ENCODE data around the gene PLCL1.

The PLCL1 gene

DNA sequence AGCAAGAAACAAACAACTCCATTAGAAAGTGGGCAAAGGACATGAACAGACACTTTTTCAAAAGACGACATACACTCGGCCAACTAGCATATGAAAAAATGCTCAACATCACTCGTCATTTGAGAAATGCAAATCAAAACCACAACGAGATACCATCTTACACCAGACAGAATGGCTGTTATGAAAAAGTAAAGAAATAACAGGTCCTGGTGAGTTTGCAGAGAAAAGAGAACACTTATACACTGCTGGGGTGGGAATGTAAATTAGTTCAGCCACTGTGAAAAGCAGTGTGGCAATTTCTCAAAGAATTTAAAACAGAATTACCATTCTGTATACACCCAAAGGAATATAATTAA, 130.5 kb downstream of the PLCL1 start:
- no peak overlapping the region for H3K27ac ChIP-seq (replicated peaks)
- TF ChIP-seq SPI1 (IDR thresholded peaks at IDR 0.05; ENCODE audit: borderline replicate concordance, low read depth) (no peak), POLR2AphosphoS5 (IDR thresholded peaks at IDR 0.05; ENCODE audit: low read depth) (no peak), GABPA (IDR thresholded peaks at IDR 0.05; ENCODE audit: low read depth) (no peak)
- TF ChIP-seq, protein P1, sequence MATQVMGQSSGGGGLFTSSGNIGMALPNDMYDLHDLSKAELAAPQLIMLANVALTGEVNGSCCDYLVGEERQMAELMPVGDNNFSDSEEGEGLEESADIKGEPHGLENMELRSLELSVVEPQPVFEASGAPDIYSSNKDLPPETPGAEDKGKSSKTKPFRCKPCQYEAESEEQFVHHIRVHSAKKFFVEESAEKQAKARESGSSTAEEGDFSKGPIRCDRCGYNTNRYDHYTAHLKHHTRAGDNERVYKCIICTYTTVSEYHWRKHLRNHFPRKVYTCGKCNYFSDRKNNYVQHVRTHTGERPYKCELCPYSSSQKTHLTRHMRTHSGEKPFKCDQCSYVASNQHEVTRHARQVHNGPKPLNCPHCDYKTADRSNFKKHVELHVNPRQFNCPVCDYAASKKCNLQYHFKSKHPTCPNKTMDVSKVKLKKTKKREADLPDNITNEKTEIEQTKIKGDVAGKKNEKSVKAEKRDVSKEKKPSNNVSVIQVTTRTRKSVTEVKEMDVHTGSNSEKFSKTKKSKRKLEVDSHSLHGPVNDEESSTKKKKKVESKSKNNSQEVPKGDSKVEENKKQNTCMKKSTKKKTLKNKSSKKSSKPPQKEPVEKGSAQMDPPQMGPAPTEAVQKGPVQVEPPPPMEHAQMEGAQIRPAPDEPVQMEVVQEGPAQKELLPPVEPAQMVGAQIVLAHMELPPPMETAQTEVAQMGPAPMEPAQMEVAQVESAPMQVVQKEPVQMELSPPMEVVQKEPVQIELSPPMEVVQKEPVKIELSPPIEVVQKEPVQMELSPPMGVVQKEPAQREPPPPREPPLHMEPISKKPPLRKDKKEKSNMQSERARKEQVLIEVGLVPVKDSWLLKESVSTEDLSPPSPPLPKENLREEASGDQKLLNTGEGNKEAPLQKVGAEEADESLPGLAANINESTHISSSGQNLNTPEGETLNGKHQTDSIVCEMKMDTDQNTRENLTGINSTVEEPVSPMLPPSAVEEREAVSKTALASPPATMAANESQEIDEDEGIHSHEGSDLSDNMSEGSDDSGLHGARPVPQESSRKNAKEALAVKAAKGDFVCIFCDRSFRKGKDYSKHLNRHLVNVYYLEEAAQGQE (IDR thresholded peaks at IDR 0.05; ENCODE audit: insufficient replicate concordance, low read depth), result no peak
- TF ChIP-seq, protein P2, sequence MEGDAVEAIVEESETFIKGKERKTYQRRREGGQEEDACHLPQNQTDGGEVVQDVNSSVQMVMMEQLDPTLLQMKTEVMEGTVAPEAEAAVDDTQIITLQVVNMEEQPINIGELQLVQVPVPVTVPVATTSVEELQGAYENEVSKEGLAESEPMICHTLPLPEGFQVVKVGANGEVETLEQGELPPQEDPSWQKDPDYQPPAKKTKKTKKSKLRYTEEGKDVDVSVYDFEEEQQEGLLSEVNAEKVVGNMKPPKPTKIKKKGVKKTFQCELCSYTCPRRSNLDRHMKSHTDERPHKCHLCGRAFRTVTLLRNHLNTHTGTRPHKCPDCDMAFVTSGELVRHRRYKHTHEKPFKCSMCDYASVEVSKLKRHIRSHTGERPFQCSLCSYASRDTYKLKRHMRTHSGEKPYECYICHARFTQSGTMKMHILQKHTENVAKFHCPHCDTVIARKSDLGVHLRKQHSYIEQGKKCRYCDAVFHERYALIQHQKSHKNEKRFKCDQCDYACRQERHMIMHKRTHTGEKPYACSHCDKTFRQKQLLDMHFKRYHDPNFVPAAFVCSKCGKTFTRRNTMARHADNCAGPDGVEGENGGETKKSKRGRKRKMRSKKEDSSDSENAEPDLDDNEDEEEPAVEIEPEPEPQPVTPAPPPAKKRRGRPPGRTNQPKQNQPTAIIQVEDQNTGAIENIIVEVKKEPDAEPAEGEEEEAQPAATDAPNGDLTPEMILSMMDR (IDR thresholded peaks at IDR 0.05; ENCODE audit: insufficient read depth, low read length), result no peak

DNA sequence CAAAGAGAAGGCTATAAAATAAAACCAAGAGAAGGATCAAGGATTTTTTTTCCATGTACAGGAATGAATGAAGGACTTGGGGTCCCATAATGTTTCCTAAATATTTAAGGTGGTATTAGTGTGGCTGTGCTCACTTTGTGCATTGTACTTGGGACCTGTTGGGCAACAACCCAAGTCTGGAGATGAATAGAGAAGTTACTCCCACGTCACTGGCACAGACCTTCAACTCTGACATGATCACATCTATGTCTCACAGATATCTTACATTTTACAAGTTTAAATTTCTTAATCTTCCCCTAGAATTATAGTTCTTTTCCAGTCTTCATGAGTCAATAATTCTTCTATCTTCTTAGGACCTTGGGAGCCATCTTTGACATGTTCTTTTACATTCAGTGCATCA, 133.4 kb downstream of the PLCL1 start:
- no peak for TF ChIP-seq SPI1 (IDR thresholded peaks at IDR 0.05; ENCODE audit: borderline replicate concordance, low read depth)
- TF ChIP-seq GABPA (IDR thresholded peaks at IDR 0.05; ENCODE audit: low read depth), result no peak
- TF ChIP-seq POLR2AphosphoS5 (IDR thresholded peaks at IDR 0.05; ENCODE audit: low read depth), result no peak
- TF ChIP-seq, protein P2 (IDR thresholded peaks at IDR 0.05; ENCODE audit: insufficient read depth, low read length), result no peak
- TF ChIP-seq, protein P1 (IDR thresholded peaks at IDR 0.05; ENCODE audit: insufficient replicate concordance, low read depth), result no peak
- Histone ChIP-seq H3K4me3 (replicated peaks; ENCODE audit: insufficient read depth, low read length) (no peak overlapping the region), H3K27me3 (ENCODE audit: insufficient read depth, poor library complexity, severe bottlenecking) (no peaks in the 10 kb centered on the region), H3K27ac (replicated peaks) (no peak overlapping the region)
- peak in 1 of 2 experiments; percentile 21 for DNase-seq (ENCODE audit: low read depth in 1 of 2, low spot score in 1 of 2)

More for the DNA sequence above, 130.5 kb downstream of the PLCL1 start:
- Histone ChIP-seq H3K27me3 (ENCODE audit: insufficient read depth, poor library complexity, severe bottlenecking) (no peaks in the 10 kb centered on the region), H3K4me3 (replicated peaks; ENCODE audit: insufficient read depth, low read length) (no peak overlapping the region)
- no peak for DNase-seq (ENCODE audit: low read depth in 1 of 2, low spot score in 1 of 2)

DNA sequence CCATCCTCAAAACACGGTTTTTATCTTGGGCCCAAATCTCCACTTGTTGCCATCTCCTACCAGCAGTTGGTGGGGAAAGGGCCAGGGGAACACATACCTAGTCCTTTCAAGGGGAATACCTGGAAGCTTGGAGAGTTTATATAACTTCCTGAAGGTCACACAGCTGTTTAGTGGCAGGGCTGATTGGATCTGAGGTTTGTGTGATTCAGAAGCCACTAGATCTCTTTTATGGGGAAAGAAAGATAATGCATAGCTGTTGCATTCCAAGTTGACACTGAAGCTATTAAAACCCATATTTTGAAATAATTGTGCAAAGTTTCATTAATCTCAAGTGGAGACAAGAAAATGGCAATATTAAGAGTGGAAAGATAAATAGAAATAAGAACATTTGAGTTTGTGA, 134.2 kb downstream of the PLCL1 start:
- TF ChIP-seq POLR2AphosphoS5 (IDR thresholded peaks at IDR 0.05; ENCODE audit: low read depth) (no peak), GABPA (IDR thresholded peaks at IDR 0.05; ENCODE audit: low read depth) (no peak), SPI1 (IDR thresholded peaks at IDR 0.05; ENCODE audit: borderline replicate concordance, low read depth) (no peak)
- TF ChIP-seq, protein P1 (IDR thresholded peaks at IDR 0.05; ENCODE audit: insufficient replicate concordance, low read depth), result no peak
- TF ChIP-seq, protein P2 (IDR thresholded peaks at IDR 0.05; ENCODE audit: insufficient read depth, low read length), result no peak
- no peak overlapping the region for H3K27ac ChIP-seq (replicated peaks)
- DNase-seq (ENCODE audit: low read depth in 1 of 2, low spot score in 1 of 2), result no peak

More for the DNA sequence above, 134.2 kb downstream of the PLCL1 start:
- H3K27me3 ChIP-seq (ENCODE audit: insufficient read depth, poor library complexity, severe bottlenecking), result no peaks in the 10 kb centered on the region
- H3K4me3 ChIP-seq (replicated peaks; ENCODE audit: insufficient read depth, low read length), result no peak overlapping the region

Measured in HL-60 (cell line).